ENCODE results near the gene UBA6. TPM values are rescaled to one million over a fixed set of nuclear protein-coding genes. Genes with fewer than 3 reads are reported as not detected.

UBA6 gene
- total and polyA plus RNA-seq, 8 donors = 2.0 to 253 (median 11.7) TPM

DNA sequence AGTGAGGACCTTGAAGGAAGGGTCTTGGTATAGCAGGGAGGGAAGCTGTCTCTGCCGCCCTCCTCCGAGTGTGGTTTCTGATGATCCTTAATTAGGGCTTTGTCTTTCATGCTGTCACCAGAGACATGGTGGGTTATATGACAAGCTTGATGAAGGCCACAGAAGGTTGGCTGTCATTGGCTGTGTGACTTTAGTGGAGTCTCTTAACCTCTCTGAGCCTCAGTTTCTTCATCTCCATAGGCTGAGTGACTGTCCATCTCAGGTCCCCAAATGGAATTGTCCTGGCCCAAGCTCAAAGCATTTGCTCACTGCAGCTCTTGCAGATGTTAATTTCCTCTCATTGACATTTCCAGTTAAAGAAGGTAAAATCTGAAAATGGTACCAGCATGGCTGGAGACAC, 16.6 kb upstream of the UBA6 start:
- WGBS, 5 donors = 97 to 100% (median 99%) methylated on average over 2 of the region's 2 CpGs
- H3K4me3 ChIP-seq = no peak overlapping the region
- intact Hi-C loops (cut with DNase I; ENCODE audit: low total_unique reads) = no loop called here
- no peaks in the 10 kb centered on the region for H3K9me3 ChIP-seq
- no peak overlapping the region for H3K27ac ChIP-seq
- H3K27me3 ChIP-seq = no peaks in the 10 kb centered on the region
- TF ChIP-seq POLR2A (IDR thresholded peaks at IDR 0.05) (no peak), EP300 (IDR thresholded peaks at IDR 0.05) (no peak), POLR2AphosphoS5 (IDR thresholded peaks at IDR 0.05) (no peak)
- TF ChIP-seq, protein P1, sequence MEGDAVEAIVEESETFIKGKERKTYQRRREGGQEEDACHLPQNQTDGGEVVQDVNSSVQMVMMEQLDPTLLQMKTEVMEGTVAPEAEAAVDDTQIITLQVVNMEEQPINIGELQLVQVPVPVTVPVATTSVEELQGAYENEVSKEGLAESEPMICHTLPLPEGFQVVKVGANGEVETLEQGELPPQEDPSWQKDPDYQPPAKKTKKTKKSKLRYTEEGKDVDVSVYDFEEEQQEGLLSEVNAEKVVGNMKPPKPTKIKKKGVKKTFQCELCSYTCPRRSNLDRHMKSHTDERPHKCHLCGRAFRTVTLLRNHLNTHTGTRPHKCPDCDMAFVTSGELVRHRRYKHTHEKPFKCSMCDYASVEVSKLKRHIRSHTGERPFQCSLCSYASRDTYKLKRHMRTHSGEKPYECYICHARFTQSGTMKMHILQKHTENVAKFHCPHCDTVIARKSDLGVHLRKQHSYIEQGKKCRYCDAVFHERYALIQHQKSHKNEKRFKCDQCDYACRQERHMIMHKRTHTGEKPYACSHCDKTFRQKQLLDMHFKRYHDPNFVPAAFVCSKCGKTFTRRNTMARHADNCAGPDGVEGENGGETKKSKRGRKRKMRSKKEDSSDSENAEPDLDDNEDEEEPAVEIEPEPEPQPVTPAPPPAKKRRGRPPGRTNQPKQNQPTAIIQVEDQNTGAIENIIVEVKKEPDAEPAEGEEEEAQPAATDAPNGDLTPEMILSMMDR (IDR thresholded peaks at IDR 0.05) = no peak
- peaks cover 0 to 7% (median 3%) of the 10 kb centered on the region in 4 donors for H3K4me1 ChIP-seq
- peaks cover 0 to 36% (median 27%) of the 10 kb centered on the region in 4 donors for H3K36me3 ChIP-seq
- DNase-seq = no peak

DNA sequence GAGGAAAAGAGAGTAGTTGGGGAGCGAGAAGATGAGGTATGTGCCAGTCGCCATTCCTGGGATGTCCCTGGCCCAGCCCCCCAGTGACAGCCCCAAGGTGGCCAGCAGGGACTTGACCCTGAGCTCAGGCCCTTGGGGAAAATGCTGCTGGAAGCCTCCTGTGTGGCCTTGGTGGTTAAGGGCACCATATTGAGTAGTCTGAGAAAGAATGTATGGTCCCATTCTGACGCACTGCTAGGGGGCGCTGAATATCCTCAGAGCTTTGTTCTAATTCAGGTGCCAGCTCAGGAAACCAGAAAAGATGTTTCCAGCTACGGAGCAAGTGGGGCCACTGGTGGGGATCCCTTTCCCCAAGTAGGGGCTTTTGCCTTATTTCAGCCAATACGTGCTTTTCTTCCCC, 14.0 kb upstream of the UBA6 start:
- TF ChIP-seq EP300 (IDR thresholded peaks at IDR 0.05) (no peak), POLR2AphosphoS5 (IDR thresholded peaks at IDR 0.05) (no peak), POLR2A (IDR thresholded peaks at IDR 0.05) (no peak)
- TF ChIP-seq, protein P1 (IDR thresholded peaks at IDR 0.05) = no peak
- Histone ChIP-seq H3K36me3 (peaks cover 0 to 12% (median 11%) of the 10 kb centered on the region in 4 donors), H3K27me3 (no peaks in the 10 kb centered on the region), H3K4me3 (no peak overlapping the region), H3K4me1 (peaks cover 0 to 11% (median 7%) of the 10 kb centered on the region in 4 donors), H3K27ac (no peak overlapping the region), H3K9me3 (no peaks in the 10 kb centered on the region)
- WGBS, 5 donors = 82 to 96% (median 91%) methylated on average over 6 of the region's 6 CpGs
- no peak for DNase-seq
- intact Hi-C loops (cut with DNase I; ENCODE audit: low total_unique reads) = no loop called here

DNA sequence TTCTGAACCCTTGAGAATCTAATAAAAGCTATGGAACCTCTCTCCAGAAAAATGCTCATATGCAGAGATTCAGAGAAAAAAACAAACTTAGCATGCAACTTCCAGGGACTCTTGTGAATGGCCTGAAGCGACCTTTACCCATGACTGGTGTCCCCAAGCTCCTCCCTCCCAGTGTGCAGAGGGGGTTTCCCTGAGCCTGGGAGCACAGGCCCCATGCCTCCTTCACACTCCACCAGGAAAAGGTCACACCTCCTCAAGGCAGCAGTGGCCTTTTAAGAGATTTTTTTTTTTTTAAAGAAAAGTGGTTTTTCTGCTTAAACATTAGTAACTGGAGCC, 13.3 kb upstream of the UBA6 start:
- DNase-seq = no peak
- H3K4me3 ChIP-seq = no peak overlapping the region
- intact Hi-C loops (cut with DNase I; ENCODE audit: low total_unique reads) = no loop called here
- H3K27me3 ChIP-seq = no peaks in the 10 kb centered on the region
- H3K4me1 ChIP-seq = peaks cover 0 to 11% (median 7%) of the 10 kb centered on the region in 4 donors
- no peaks in the 10 kb centered on the region for H3K9me3 ChIP-seq
- TF ChIP-seq POLR2AphosphoS5 (IDR thresholded peaks at IDR 0.05) (no peak), EP300 (IDR thresholded peaks at IDR 0.05) (no peak), POLR2A (IDR thresholded peaks at IDR 0.05) (no peak)
- TF ChIP-seq, protein P1 (IDR thresholded peaks at IDR 0.05) = no peak
- H3K36me3 ChIP-seq = peaks cover 0 to 12% (median 10%) of the 10 kb centered on the region in 4 donors
- no peak overlapping the region for H3K27ac ChIP-seq
- WGBS, 5 donors = 88 to 96% (median 91%) methylated on average over 1 of the region's 1 CpG

DNA sequence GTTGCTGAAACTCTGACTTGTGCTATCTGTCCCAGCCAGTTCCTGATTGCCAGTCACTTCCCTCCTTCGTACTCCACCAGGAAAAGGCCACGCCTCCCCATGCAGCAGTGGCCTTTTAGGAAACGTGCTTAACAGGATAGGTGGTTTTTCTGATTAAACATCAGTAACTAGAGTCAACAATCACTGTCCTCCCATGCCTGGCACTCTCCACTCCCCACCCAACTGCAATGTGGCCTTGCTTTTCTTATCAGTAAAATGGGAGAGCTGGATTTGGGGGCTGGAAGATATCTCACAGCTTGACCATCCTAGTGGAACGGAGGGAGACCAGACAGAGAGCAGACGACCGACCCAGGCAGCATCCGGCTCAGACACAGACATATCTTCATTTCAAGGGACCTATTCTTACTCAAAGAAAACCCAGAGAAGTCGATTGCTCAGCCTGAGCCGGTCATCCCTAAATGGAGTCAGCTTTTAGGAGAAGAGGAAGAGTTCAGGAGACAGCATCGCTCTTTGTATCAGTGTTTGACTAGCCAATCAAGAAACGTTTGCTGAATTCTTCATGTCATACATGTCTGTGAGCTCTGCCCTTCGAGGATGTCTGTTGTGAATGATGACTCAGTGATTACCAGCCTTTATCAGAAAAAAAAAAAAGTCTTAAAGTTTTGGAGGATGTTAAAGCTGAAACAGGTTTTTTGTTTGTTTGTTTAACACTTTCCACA, 12.7 kb upstream of the UBA6 start:
- H3K4me3 ChIP-seq = no peak overlapping the region
- 67 to 78% (median 70%) methylated on average over 12 of the region's 12 CpGs for WGBS, 5 donors
- DNase-seq = peak in 1 of 2 donors; percentile 26

More for the DNA sequence above, 12.7 kb upstream of the UBA6 start:
- no peak for TF ChIP-seq EP300 (IDR thresholded peaks at IDR 0.05)
- TF ChIP-seq, protein P1 (IDR thresholded peaks at IDR 0.05) = no peak
- no peak for TF ChIP-seq POLR2AphosphoS5 (IDR thresholded peaks at IDR 0.05)
- TF ChIP-seq POLR2A (IDR thresholded peaks at IDR 0.05) = no peak
- peaks cover 0 to 11% (median 7%) of the 10 kb centered on the region in 4 donors for H3K4me1 ChIP-seq
- H3K36me3 ChIP-seq = peaks cover 0 to 12% (median 10%) of the 10 kb centered on the region in 4 donors
- no peak overlapping the region for H3K27ac ChIP-seq
- no peaks in the 10 kb centered on the region for H3K27me3 ChIP-seq
- intact Hi-C loops (cut with DNase I; ENCODE audit: low total_unique reads) = no loop called here
- no peaks in the 10 kb centered on the region for H3K9me3 ChIP-seq
